ENCODE data around the gene LSS. TPM values are rescaled to one million over a fixed set of nuclear protein-coding genes. Genes with fewer than 3 reads are reported as not detected.
A peak's percentile ranks its signal among the peaks of the same experiment; 100 is the strongest.
"Not testable (repeated sequence)": the region's sequence is repeated elsewhere in the genome, so short reads cannot be mapped to it uniquely, and the experiment has no call there.

Gene LSS
- polyA plus RNA-seq, 1 donor from 2014 or later, result 13.5 TPM

- H3K27me3 Mint-ChIP-seq, result no peaks in the 10 kb centered on the region
- peak overlapping the region in 3 of 4 donors; percentile 31 to 85 (median 48) for H3K4me3 Mint-ChIP-seq
- peaks cover 0 to 2% (median 0%) of the 10 kb centered on the region in 3 donors for H3K9me3 Mint-ChIP-seq
- H3K4me1 Mint-ChIP-seq, result peaks cover 9 to 32% (median 24%) of the 10 kb centered on the region in 3 donors
- peak overlapping the region; percentile 58 to 95 (median 95) for H3K27ac Mint-ChIP-seq
- peaks cover 6% of the 10 kb centered on the region for H3K36me3 Mint-ChIP-seq
Measured at GRCh38 chr21:46253610-46254124, 25.1 kb upstream of the LSS start.

GRCh38 chr21:46252840-46253239 is 24.3 kb upstream of the LSS start:
- Mint-ChIP-seq H3K36me3 (peaks cover 6% of the 10 kb centered on the region), H3K4me1 (peaks cover 9 to 34% (median 28%) of the 10 kb centered on the region in 3 donors), H3K27ac (peak overlapping the region in 2 of 3 donors; percentile 95), H3K9me3 (peaks cover 0 to 2% (median 0%) of the 10 kb centered on the region in 3 donors), H3K4me3 (peak overlapping the region in 1 of 4 donors; percentile 52), H3K27me3 (no peaks in the 10 kb centered on the region)

- no peak overlapping the region for H3K4me3 Mint-ChIP-seq
- peak overlapping the region in 2 of 3 donors; percentile 68 to 80 for H3K27ac Mint-ChIP-seq
- H3K4me1 Mint-ChIP-seq, result peaks cover 9 to 34% (median 28%) of the 10 kb centered on the region in 3 donors
- peaks cover 0 to 2% (median 0%) of the 10 kb centered on the region in 3 donors for H3K9me3 Mint-ChIP-seq
- H3K36me3 Mint-ChIP-seq, result peaks cover 5% of the 10 kb centered on the region
- H3K27me3 Mint-ChIP-seq, result no peaks in the 10 kb centered on the region
Measured at GRCh38 chr21:46250146-46250725, 21.7 kb upstream of the LSS start.

GRCh38 chr21:46248827-46249226 is 20.3 kb upstream of the LSS start:
- H3K27ac Mint-ChIP-seq, result no peak overlapping the region
- H3K27me3 Mint-ChIP-seq, result no peaks in the 10 kb centered on the region
- peaks cover 5% of the 10 kb centered on the region for H3K36me3 Mint-ChIP-seq
- H3K4me3 Mint-ChIP-seq, result no peak overlapping the region
- H3K9me3 Mint-ChIP-seq, result peaks cover 0 to 2% (median 0%) of the 10 kb centered on the region in 3 donors
- peaks cover 6 to 23% (median 16%) of the 10 kb centered on the region in 3 donors for H3K4me1 Mint-ChIP-seq

- Mint-ChIP-seq H3K27me3 (no peaks in the 10 kb centered on the region), H3K27ac (peak overlapping the region in 1 of 3 donors; percentile 47)
Measured at GRCh38 chr21:46248422-46248782, 19.8 kb upstream of the LSS start.

GRCh38 chr21:46247699-46248421 is 19.3 kb upstream of the LSS start:
- Mint-ChIP-seq H3K27me3 (no peaks in the 10 kb centered on the region), H3K27ac (no peak overlapping the region), H3K4me1 (peaks cover 0 to 14% (median 8%) of the 10 kb centered on the region in 3 donors), H3K4me3 (peak overlapping the region in 1 of 4 donors; percentile 58), H3K36me3 (peaks cover 2% of the 10 kb centered on the region), H3K9me3 (no peaks in the 10 kb centered on the region)

More at GRCh38 chr21:46248422-46248782, 19.8 kb upstream of the LSS start:
- peaks cover 1 to 19% (median 11%) of the 10 kb centered on the region in 3 donors for H3K4me1 Mint-ChIP-seq
- no peaks in the 10 kb centered on the region for H3K9me3 Mint-ChIP-seq
- H3K36me3 Mint-ChIP-seq, result peaks cover 2% of the 10 kb centered on the region
- no peak overlapping the region for H3K4me3 Mint-ChIP-seq

GRCh38 chr21:46246345-46246744 is 17.8 kb upstream of the LSS start:
- Mint-ChIP-seq H3K27ac (peak overlapping the region in 1 of 3 donors; percentile 10), H3K9me3 (no peaks in the 10 kb centered on the region), H3K27me3 (no peaks in the 10 kb centered on the region), H3K4me3 (no peak overlapping the region), H3K4me1 (peaks cover 0 to 15% (median 8%) of the 10 kb centered on the region in 3 donors), H3K36me3 (peaks cover 2% of the 10 kb centered on the region)

- H3K9me3 Mint-ChIP-seq, result no peaks in the 10 kb centered on the region
Measured at GRCh38 chr21:46245213-46245915, 16.8 kb upstream of the LSS start.

GRCh38 chr21:46244602-46245001 is 16.0 kb upstream of the LSS start:
- peaks cover 0 to 4% (median 3%) of the 10 kb centered on the region in 3 donors for H3K4me1 Mint-ChIP-seq
- H3K9me3 Mint-ChIP-seq, result no peaks in the 10 kb centered on the region
- H3K4me3 Mint-ChIP-seq, result no peak overlapping the region
- H3K27me3 Mint-ChIP-seq, result no peaks in the 10 kb centered on the region
- no peak overlapping the region for H3K27ac Mint-ChIP-seq
- peaks cover 4% of the 10 kb centered on the region for H3K36me3 Mint-ChIP-seq

More at GRCh38 chr21:46245213-46245915, 16.8 kb upstream of the LSS start:
- no peak overlapping the region for H3K27ac Mint-ChIP-seq
- H3K36me3 Mint-ChIP-seq, result peaks cover 3% of the 10 kb centered on the region
- H3K4me3 Mint-ChIP-seq, result no peak overlapping the region
- H3K4me1 Mint-ChIP-seq, result peaks cover 0 to 9% (median 5%) of the 10 kb centered on the region in 3 donors
- no peaks in the 10 kb centered on the region for H3K27me3 Mint-ChIP-seq

GRCh38 chr21:46243960-46244361 is 15.4 kb upstream of the LSS start:
- peaks cover 4% of the 10 kb centered on the region for H3K36me3 Mint-ChIP-seq
- H3K4me1 Mint-ChIP-seq, result peaks cover 0 to 4% (median 3%) of the 10 kb centered on the region in 3 donors
- H3K4me3 Mint-ChIP-seq, result no peak overlapping the region
- H3K27ac Mint-ChIP-seq, result no peak overlapping the region
- no peaks in the 10 kb centered on the region for H3K9me3 Mint-ChIP-seq
- H3K27me3 Mint-ChIP-seq, result no peaks in the 10 kb centered on the region

GRCh38 chr21:46243325-46243724 is 14.8 kb upstream of the LSS start:
- Mint-ChIP-seq H3K36me3 (peaks cover 7% of the 10 kb centered on the region), H3K4me1 (peaks cover 0 to 2% (median under 1%) of the 10 kb centered on the region in 3 donors), H3K27me3 (no peaks in the 10 kb centered on the region), H3K27ac (no peak overlapping the region), H3K4me3 (no peak overlapping the region), H3K9me3 (no peaks in the 10 kb centered on the region)

GRCh38 chr21:46241577-46241976 is 13.0 kb upstream of the LSS start:
- H3K4me3 Mint-ChIP-seq, H3K4me1 Mint-ChIP-seq, H3K27me3 Mint-ChIP-seq, H3K9me3 Mint-ChIP-seq, H3K36me3 Mint-ChIP-seq, H3K27ac Mint-ChIP-seq: not testable (repeated sequence)

GRCh38 chr21:46239817-46240325 is 11.3 kb upstream of the LSS start:
- Mint-ChIP-seq H3K4me1 (peaks cover 0 to 1% (median 0%) of the 10 kb centered on the region in 3 donors), H3K27me3 (no peaks in the 10 kb centered on the region), H3K36me3 (peaks cover 7% of the 10 kb centered on the region), H3K4me3 (no peak overlapping the region), H3K27ac (no peak overlapping the region), H3K9me3 (no peaks in the 10 kb centered on the region)

- Mint-ChIP-seq H3K27me3 (no peaks in the 10 kb centered on the region), H3K36me3 (peaks cover 7% of the 10 kb centered on the region), H3K4me1 (peaks cover 0 to 1% (median 0%) of the 10 kb centered on the region in 3 donors), H3K4me3 (no peak overlapping the region), H3K9me3 (no peaks in the 10 kb centered on the region), H3K27ac (no peak overlapping the region)
Measured at GRCh38 chr21:46237474-46237873, 8.9 kb upstream of the LSS start.
